GM12873 (cell line): ENCODE results near the gene MYLK2.

ENCODE experiments used
- TF ChIP-seq, protein P1 (sequence below): IDR thresholded peaks from 2 replicates; pipeline ENCODE4 v1.5.1; 2012; ENCODE audit warnings: low read depth, mild to moderate bottlenecking, moderate library complexity, low read length, control low read depth; ENCODE audit not compliant: insufficient read depth; ENCODE audit errors: missing control alignments

The MYLK2 gene

DNA sequence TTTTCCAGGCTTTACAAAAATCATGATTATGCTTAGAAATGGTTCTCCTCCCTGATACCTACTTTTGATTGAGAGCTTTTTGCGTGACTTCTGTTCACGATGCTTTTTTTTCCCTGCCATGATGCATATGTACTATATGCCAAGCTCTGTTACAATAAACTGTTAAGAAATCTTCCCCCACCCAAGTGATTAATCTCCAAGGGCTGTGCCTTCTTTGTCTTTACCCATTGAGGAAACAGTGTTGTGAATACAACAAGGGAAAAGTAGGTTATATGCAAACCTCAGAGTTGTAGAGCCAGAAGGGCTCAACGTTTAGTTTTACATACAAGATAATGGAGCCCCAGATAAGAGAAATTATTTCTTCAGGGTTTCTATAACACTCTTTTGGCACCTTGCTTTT is 34.1 kb upstream of the MYLK2 start:
- TF ChIP-seq, protein P1, sequence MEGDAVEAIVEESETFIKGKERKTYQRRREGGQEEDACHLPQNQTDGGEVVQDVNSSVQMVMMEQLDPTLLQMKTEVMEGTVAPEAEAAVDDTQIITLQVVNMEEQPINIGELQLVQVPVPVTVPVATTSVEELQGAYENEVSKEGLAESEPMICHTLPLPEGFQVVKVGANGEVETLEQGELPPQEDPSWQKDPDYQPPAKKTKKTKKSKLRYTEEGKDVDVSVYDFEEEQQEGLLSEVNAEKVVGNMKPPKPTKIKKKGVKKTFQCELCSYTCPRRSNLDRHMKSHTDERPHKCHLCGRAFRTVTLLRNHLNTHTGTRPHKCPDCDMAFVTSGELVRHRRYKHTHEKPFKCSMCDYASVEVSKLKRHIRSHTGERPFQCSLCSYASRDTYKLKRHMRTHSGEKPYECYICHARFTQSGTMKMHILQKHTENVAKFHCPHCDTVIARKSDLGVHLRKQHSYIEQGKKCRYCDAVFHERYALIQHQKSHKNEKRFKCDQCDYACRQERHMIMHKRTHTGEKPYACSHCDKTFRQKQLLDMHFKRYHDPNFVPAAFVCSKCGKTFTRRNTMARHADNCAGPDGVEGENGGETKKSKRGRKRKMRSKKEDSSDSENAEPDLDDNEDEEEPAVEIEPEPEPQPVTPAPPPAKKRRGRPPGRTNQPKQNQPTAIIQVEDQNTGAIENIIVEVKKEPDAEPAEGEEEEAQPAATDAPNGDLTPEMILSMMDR: no peak

DNA sequence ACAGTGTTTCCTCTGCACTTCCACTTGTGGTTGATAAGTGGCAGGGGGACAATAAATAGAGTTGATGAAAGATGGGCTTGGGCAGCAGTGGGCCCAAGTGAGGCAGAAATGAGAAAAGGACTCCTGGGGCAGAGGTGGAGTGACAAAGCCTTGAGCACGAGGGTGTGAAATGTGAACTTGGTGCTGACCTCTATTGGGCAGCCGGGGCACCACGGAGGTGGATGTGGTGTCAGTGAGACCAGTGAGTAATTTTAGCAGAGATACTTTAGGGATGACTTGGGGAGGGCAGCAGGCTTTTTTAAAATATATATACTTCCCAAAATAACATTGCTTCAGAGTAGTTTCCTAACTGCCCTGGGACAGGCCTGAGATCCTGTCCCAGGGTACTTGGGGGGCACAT is 30.6 kb upstream of the MYLK2 start:
- TF ChIP-seq, protein P1: no peak

DNA sequence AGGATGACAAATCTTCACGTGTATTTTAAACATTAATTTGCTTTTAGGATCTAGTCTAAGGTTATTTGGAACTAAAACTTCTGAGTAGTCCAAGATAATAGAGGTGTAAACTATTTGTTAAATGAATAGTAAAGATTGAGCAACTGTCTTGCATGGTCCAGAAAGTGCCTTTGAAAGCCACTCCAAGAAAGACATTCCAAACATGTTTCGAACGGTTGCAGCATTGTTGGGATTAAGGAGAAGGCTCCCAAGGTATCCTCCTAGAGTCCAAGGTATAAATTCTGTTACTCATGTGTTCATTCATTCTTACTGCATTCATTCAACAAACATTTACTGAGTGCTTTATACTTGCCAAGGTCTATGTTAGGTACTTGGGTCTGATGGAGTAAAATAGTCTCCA is 28.8 kb upstream of the MYLK2 start:
- TF ChIP-seq, protein P1: no peak

DNA sequence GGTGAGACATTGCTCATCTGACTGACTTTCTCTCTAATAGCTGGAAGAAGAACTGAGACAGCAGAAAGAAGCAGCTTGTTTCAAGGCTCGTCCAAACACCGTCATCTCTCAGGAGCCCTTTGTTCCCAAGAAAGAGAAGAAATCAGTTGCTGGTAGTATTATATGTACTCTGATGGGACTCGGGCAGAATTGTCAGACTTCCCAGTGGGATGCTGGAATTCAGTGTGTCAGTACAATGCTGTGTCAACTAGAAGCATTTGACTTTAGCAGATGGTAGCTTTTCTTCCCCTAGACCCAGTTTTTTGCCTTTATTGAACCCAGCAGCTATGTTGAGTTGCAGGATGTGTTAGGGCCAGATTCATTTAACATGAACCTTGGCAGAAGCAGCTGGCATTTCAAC is 21.8 kb upstream of the MYLK2 start:
- TF ChIP-seq, protein P1: no peak

DNA sequence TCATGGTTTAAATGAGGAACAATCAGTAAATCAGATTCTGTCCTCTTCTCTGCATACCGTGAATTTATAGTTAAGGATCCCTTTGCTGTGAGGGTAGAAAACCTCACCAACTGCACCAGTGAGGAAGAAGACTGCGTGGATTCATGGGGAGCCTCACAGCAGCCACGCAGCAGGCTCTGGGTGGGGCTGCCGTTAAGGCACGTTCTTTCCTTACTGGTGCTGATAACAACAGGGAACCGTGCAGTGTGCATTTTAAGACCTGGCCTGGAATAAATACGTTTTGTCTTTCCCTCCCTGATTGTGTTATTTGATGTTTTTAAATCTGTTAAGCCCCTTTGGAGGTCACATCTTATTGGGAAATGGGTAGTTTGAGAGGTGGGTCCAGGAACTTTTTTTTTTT is 17.6 kb upstream of the MYLK2 start:
- TF ChIP-seq, protein P1: no peak

DNA sequence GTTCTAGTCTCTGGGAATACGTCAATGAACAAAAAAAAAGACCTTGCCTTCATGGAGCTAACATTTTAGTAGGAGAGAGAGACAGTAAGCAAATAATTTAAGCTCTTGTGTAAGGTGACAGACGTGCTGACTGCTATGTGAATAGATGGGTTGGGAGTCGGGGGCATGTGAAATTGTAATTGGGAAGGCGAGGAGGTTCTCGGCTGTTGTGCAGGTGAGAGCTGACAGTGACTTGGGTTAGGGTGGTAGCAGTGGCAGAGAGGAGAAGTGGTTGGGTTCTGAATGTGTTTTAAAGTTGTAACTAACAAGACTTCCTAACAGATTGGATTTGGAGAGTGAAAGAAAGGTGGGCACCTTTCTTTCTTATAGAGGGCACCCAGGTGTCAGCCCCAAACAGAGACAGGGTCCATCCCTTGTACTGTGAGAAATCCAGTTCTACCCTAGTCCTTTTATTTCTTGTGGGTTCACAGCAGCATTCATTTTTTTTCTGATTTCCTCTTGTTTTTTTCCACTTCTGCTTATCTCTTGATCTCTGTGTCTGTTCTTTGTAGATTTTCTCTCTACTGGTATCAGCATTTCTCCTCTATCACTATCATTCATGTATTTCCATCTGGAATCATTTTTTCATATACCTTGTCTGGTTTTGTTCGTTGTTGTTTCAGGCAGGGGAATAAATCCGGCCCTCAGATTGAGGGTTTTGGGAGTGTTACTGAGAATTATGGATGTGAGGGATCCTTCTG is 15.4 kb upstream of the MYLK2 start:
- TF ChIP-seq, protein P1: no peak

DNA sequence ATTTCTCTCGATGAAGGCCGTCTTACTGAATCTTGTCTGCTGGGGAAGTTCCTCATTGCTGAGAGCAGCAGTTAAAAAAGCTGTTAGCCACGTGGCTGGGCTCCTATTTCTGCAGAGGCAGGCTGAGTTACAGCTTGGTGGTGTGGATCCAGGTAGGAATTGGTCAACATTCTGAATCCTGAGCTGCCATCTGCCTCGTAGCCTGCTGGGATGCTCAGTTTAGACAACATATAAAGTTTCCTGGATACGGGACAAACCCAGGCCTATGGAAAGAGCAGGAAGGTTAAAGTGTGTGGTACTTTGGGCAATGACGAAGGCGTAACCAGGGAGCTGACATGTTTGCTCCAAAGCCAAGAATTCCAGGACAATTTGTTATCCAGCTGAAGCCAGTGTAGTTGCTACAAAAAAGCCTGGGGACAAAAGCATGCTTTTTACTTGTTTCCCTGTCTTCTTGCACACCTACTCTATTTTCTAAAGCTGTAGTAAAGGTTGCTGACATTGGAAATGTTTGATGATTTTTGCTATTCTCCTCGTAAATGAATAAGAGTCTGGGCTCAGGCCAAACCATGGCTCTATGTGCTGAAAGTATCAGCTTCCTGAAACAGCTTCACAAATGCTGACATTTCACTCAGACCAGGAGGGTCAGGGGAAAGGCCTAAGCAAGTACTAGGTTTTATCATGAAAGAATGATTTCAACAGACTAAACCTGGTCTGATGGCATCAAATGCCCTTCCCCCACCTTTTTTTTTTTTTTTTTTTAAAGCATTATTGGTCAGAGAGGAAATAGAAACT is 12.4 kb upstream of the MYLK2 start:
- TF ChIP-seq, protein P1: no peak
